HCT116 (cell line): ENCODE data around the gene GPLD1.

Experiments used
- CEBPB ChIP-seq: IDR thresholded peaks from 2 replicates; pipeline ENCODE4 v1.6.1; 2012; ENCODE audit warnings: low read depth
- CTCF ChIP-seq, 3 experiments: fragments of 200-600 bp in 1 of 3; sonication (generic) in 1 of 3; IDR thresholded peaks in 2 of 3; conservative IDR thresholded peaks in 1 of 3; 2 replicates each; pipeline ENCODE4 v1.5.1; 2012 to 2017; ENCODE audit warnings: low read depth in 2 of 3, low read length in 2 of 3, antibody characterized with exemption in 1 of 3, borderline replicate concordance in 1 of 3, control low read depth in 1 of 3, mild to moderate bottlenecking in 1 of 3, mixed read lengths in 1 of 3, mixed run types in 1 of 3, moderate library complexity in 1 of 3; ENCODE audit not compliant: insufficient read depth in 1 of 3
- EZH2 ChIP-seq: fragments of 200-600 bp; sonication (generic); IDR thresholded peaks from 2 replicates; pipeline ENCODE4 v1.6.1; 2017; ENCODE audit warnings: antibody characterized with exemption, mixed run types
- EZH2phosphoT487 ChIP-seq: fragments of 200-600 bp; IDR thresholded peaks from 2 replicates; pipeline ENCODE4 v1.6.1; 2018; ENCODE audit warnings: antibody characterized with exemption, borderline replicate concordance
- JUND ChIP-seq: IDR thresholded peaks from 2 replicates; pipeline ENCODE4 v1.6.1; 2012
- POLR2AphosphoS5 ChIP-seq: IDR thresholded peaks from 2 replicates; pipeline ENCODE4 v1.6.1; 2011; ENCODE audit warnings: mild to moderate bottlenecking, low read depth, low read length, moderate library complexity
- SIN3A ChIP-seq: IDR thresholded peaks from 2 replicates; pipeline ENCODE4 v1.6.1; 2012; ENCODE audit warnings: low read depth
- SP1 ChIP-seq: IDR thresholded peaks from 2 replicates; pipeline ENCODE4 v1.6.1; 2012; ENCODE audit warnings: low read depth
- YY1 ChIP-seq: IDR thresholded peaks from 2 replicates; pipeline ENCODE4 v1.6.1; 2011; ENCODE audit warnings: low read length, low read depth, moderate library complexity, mild to moderate bottlenecking; ENCODE audit not compliant: insufficient replicate concordance; ENCODE audit errors: extremely low read depth
- ZNF274 ChIP-seq: fragments of 200-500 bp; sonication (Bioruptor generic); IDR thresholded peaks from 2 replicates; pipeline ENCODE4 v1.6.1; 2014; ENCODE audit warnings: mild to moderate bottlenecking, low read depth, low read length, inconsistent platforms
- TF ChIP-seq, protein P1 (sequence below): IDR thresholded peaks from 2 replicates; pipeline ENCODE4 v1.6.1; 2012
- TF ChIP-seq, protein P2 (sequence below): IDR thresholded peaks from 2 replicates; pipeline ENCODE4 v1.6.1; 2012; ENCODE audit warnings: low read depth

- TF ChIP-seq CTCF (IDR thresholded peaks at IDR 0.05 in 2 of 3, conservative IDR thresholded peaks at IDR 0.05 in 1 of 3; ENCODE audit: borderline replicate concordance in 1 of 3, insufficient read depth in 1 of 3, low read depth in 2 of 3, low read length in 2 of 3): no peak
- TF ChIP-seq JUND: no peak
- no peak for TF ChIP-seq EZH2
- no peak for TF ChIP-seq ZNF274
- TF ChIP-seq, protein P1, sequence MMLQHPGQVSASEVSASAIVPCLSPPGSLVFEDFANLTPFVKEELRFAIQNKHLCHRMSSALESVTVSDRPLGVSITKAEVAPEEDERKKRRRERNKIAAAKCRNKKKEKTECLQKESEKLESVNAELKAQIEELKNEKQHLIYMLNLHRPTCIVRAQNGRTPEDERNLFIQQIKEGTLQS: no peak
- TF ChIP-seq, protein P2, sequence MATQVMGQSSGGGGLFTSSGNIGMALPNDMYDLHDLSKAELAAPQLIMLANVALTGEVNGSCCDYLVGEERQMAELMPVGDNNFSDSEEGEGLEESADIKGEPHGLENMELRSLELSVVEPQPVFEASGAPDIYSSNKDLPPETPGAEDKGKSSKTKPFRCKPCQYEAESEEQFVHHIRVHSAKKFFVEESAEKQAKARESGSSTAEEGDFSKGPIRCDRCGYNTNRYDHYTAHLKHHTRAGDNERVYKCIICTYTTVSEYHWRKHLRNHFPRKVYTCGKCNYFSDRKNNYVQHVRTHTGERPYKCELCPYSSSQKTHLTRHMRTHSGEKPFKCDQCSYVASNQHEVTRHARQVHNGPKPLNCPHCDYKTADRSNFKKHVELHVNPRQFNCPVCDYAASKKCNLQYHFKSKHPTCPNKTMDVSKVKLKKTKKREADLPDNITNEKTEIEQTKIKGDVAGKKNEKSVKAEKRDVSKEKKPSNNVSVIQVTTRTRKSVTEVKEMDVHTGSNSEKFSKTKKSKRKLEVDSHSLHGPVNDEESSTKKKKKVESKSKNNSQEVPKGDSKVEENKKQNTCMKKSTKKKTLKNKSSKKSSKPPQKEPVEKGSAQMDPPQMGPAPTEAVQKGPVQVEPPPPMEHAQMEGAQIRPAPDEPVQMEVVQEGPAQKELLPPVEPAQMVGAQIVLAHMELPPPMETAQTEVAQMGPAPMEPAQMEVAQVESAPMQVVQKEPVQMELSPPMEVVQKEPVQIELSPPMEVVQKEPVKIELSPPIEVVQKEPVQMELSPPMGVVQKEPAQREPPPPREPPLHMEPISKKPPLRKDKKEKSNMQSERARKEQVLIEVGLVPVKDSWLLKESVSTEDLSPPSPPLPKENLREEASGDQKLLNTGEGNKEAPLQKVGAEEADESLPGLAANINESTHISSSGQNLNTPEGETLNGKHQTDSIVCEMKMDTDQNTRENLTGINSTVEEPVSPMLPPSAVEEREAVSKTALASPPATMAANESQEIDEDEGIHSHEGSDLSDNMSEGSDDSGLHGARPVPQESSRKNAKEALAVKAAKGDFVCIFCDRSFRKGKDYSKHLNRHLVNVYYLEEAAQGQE: no peak
- TF ChIP-seq EZH2phosphoT487: no peak
- no peak for TF ChIP-seq YY1
- no peak for TF ChIP-seq SP1
- TF ChIP-seq SIN3A: no peak
- no peak for TF ChIP-seq POLR2AphosphoS5
- no peak for TF ChIP-seq CEBPB
These were observed 42.7 kb downstream of the GPLD1 start for GRCh38 chr6:24446670-24447069.
